Astrocyte of the spinal cord (primary cell): Measurements from ENCODE around the gene CDK4.
A peak's percentile ranks its signal among the peaks of the same experiment; 100 is the strongest.

ENCODE experiments used
- DNase-seq: peaks from one replicate; pipeline ENCODE4 v3.0.0; 2011; ENCODE audit warnings: low read depth, low spot score
- H3K4me3 ChIP-seq: 2 replicates; pipeline ENCODE4 v1.5.1; 2011; ENCODE audit warnings: low read depth, mild to moderate bottlenecking, low read length, moderate library complexity
- CTCF ChIP-seq: IDR thresholded peaks from 2 replicates; pipeline ENCODE4 v1.5.1; 2012; ENCODE audit warnings: low read depth, mild to moderate bottlenecking, low read length, inconsistent platforms
- in situ Hi-C: cut with HindIII; loops from 2 replicates; pipeline ENCODE4 v1.10.0; 2017; ENCODE audit warnings: low sequenced_read_pairs

CDK4 gene

GRCh38 chr12:57736741-57737466 is 15.2 kb downstream of the CDK4 start:
- in situ Hi-C loops = no loop called here
- no peak overlapping the region for H3K4me3 ChIP-seq
- DNase-seq = no peak
- TF ChIP-seq CTCF = no peak

- peak; percentile 49 for TF ChIP-seq CTCF
- DNase-seq = no peak
- peak overlapping the region; percentile 12 for H3K4me3 ChIP-seq
- in situ Hi-C loops = no loop called here
Observed at GRCh38 chr12:57735952-57736740, 16.0 kb downstream of the CDK4 start.

GRCh38 chr12:57735198-57735855 is 16.8 kb downstream of the CDK4 start:
- no peak overlapping the region for H3K4me3 ChIP-seq
- TF ChIP-seq CTCF = no peak
- in situ Hi-C loops = no loop called here
- no peak for DNase-seq

GRCh38 chr12:57734591-57734990 is 17.5 kb downstream of the CDK4 start:
- H3K4me3 ChIP-seq = no peak overlapping the region
- no peak for TF ChIP-seq CTCF
- in situ Hi-C loops = no loop called here
- DNase-seq = no peak

- TF ChIP-seq CTCF = no peak
- H3K4me3 ChIP-seq = no peak overlapping the region
- DNase-seq = no peak
- in situ Hi-C loops = no loop called here
Observed at GRCh38 chr12:57733928-57734327, 18.2 kb downstream of the CDK4 start.

- DNase-seq = no peak
- no peak for TF ChIP-seq CTCF
- H3K4me3 ChIP-seq = no peak overlapping the region
Observed at GRCh38 chr12:57732726-57733593, 19.1 kb downstream of the CDK4 start.

More at GRCh38 chr12:57732726-57733593, 19.1 kb downstream of the CDK4 start:
- in situ Hi-C loops = no loop called here
